GM21529 (cell line): ENCODE data around the gene ELP4.

Experiments
- ATAC-seq: cut with Tn5 transposase; IDR thresholded peaks from one replicate; pipeline ENCODE4 v1.9.1; 2021; ENCODE audit not compliant: unreplicated experiment

Gene ELP4

DNA sequence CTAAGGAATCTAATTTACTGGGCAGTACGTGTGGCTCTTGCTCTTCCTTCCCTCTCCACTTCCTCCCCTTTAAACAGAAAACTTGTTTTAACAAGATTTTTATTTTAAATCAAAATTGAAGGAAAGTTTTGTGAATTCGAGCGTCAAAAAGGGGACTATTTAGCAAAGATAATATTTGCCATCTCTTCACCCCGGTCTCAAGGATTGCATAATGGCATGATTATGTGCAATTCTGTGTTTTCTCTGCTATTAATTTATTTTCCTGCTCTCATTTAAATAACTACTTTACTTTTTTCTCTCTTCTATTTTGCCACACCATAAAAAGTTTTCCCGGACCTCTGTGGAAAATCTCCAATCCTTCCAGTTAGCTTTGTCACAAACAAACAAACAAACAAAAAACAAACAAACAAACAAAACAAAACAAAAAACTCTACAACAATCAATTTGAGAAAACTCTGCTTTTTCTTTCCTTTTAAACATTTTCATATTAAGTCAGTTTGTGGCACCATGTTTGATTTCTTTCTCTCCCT is 311.7 kb downstream of the ELP4 start:
- ATAC-seq: no peak

DNA sequence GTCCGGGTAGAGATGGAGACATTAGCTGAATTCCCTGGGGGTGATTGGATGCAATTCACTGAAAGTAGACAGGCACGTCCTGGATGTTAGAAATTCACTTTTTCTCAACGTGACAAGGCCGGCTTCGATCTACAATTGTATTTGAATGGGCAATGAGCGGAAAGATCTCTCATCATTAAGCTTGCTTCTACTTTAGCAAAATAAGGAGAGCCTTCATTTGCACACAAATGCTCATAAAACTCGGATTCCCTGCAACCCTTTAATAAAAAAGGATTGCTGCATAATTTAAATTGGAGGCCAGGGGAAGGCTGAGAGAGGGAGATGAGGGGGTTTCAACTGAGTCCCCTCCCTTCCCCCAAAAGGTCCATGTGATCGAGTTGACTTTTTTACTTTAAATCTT is 312.2 kb downstream of the ELP4 start:
- ATAC-seq: no peak

DNA sequence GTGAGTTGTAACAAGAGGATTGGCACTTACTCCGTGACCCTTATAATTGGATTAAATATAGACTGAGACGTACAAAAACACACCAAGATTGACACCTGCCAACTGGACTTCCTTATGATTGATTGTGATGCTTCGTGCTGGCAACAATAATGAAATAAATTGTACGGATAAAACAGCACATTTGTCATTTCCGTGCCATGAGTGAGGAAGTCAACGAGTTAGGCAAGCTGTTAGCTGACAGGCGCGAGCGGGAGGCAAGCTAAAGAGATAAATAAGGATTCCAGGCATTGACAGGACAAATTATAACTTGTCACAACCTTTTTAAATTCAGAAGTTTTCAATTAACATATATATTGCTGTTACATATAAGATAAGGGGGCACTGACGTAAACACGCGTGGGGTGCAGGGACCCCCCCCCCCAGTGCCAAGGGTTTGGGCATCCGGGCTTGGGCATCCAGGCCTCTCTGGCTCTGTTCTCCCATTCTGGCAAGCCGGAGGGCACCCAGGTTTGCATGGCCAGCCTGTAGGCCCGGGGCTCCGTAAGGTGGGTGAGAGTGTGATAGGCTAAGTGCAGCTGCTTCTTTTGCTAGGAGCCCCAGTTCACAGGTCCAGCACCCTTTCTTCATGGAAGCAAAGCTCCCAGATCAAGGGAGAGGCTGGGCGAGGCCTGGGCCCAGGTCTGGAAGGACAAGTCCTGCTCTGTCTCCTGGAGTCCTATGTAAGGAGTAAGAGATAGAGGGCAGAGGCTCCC is 312.8 kb downstream of the ELP4 start:
- no peak for ATAC-seq

DNA sequence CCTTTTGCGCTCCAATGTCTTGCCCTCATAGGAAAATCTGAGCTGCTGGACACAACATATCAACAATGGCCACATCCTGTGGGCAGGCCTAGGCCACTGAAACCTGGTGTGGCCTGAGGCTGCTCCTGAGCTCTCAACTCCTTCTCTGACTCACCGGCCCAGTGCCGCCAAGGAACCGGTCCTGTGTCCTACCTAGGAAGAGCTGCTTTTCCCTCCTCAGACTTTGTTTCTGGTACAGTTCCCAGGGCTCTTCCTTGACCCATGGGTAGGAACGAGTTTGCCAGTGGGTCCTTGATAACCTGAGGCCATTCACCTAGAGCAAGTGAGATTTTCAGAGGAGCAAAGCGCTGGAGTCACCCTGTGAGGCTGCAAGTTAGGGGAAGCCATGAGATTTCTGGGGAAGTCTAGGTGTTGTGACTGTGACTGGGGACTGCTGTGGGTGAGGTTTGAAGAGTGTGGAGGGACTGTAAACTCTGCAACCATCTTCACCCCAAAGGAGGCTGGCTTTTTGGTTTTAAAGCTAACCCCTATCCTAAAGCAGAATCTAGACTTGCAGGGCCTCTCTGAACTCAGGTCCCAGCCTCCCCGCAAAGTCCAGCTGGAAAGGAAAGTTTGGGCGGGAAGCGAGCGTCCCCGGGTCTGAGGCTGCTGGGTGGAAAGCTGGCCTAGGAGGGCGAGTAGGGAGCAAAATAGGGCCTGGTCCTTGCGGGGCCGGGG is 313.5 kb downstream of the ELP4 start:
- no peak for ATAC-seq

DNA sequence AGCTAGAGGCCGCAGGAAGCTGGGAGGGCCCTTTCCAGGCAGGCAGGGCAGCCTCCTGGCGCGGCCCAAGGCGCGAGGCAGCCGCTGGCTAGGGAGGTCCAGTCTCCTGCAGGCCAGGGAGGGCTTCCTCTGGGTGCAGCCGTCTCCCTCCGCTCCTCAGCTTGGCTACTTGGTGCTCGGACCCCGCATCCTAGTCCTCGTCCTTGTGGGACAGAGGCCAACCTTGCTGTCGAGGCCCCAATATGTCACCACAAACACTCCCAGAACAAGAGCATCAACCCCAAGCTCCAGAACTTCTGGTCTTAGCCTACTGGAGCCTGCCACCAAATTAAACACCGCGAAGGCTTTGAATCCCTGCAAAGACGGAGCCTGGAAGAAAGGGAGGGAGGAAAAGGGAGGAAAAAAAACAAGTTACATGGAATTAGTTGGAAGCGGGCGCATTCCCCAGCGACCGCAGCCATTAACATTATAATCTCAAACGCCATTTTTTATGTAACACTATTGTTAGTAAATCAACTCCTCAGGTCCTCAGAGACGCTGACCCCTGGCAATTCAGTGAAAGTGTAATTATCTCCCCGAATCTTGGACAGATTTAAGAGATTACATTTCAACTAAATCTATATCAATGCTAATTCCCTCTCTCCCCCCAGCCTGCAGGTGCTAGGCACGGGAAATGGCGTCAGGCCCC is 314.2 kb downstream of the ELP4 start:
- no peak for ATAC-seq

DNA sequence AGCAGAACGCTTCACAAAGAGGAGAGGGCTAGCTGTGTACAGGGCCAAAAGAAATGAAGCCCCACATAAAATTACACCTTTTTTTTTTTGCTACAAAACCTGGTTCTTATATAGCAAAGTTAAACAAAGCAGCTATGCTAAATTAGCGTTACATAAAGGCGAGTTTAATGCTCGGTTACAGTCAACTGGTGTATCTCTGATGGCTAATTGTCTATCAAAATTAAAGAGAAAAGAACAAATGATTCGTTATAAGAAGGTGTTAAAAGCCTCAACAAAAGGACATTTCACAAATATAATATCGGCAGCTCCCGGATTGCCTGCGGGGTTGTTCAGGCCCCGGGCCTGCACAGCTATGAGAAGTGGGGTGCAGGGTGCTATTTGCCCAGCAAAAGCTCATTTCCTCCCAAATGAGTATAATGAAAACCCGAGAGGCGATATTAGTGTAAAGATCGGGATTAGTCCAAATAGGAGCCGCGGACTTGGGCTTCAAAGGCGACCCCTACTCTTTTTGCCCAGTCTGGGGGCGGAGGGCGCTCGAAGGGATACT is 314.8 kb downstream of the ELP4 start:
- ATAC-seq: no peak

DNA sequence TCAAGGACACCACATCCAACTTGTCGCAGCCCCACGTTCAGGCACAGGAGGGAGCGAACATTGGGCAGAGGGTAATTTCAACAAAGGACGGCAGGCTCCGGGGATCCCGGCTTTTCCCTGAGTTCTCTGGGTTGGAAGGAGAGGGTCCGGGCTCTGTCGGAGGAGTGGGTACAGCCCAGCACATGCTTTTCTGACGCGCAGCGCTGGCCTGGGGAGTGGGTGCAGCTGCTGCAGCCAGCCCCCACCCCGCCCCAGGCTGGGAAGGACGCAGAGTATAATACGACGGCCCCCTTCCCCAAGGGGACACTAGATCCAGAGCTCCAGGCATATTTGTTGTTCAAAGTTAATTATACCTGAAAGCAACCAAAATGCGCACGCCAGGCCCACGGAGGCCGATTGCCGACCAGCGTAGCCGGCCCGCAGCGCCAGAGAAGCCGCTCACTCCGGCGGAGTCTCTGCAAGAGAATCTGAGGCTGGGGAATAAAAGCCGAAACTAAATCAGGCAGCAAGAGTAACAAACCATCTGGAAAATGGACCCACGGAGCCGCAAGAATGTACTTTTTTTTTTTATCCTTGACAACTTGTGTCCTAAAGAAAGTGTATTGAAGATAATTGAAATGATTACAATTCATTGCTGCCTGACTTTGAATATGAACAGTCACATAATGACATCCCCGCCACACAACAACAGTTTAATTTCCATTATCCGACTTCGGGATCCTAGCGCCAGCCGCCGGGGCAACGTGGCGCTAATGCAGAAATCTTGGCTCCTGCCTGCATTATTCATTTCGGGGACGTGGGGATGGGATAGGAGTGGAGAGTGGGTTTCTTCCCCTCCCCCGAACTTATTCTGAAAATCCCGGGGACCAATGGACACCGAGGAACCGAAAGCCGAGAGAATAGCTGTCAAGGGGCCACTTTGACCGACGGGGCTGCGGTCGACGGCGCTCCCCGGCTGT is 315.6 kb downstream of the ELP4 start:
- no peak for ATAC-seq

DNA sequence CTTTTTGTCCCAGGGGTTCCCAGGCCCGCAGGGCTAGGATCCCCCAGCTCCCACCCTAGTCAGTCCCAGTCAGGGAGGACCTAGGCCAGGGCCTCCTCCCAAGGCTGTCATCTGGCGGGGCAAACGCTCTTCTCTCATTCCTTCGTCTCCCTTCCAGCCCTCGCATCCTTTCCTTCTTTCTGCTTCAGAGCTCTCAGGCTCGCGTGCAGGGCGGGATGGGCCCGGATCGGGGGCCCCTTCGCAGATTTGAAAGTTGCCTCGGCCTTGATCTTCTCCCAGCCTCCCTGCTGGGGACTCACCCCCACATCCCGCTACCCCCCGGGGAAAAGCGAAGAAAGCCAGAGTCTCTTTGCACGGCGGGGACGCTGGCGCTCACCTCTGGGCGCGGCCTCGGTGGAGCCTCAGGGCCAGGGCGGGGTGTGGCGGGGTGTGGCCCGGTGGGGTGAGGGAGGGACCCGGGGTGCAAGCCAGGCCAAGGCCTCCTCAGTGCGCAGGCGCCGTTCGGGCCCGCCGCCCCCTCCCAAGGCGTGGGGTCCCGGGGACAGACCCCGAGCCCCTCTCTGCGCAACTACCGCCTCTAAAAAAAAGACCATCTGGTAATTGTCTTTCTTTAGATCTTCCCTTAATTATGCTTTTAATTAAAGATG is 316.4 kb downstream of the ELP4 start:
- no peak for ATAC-seq

DNA sequence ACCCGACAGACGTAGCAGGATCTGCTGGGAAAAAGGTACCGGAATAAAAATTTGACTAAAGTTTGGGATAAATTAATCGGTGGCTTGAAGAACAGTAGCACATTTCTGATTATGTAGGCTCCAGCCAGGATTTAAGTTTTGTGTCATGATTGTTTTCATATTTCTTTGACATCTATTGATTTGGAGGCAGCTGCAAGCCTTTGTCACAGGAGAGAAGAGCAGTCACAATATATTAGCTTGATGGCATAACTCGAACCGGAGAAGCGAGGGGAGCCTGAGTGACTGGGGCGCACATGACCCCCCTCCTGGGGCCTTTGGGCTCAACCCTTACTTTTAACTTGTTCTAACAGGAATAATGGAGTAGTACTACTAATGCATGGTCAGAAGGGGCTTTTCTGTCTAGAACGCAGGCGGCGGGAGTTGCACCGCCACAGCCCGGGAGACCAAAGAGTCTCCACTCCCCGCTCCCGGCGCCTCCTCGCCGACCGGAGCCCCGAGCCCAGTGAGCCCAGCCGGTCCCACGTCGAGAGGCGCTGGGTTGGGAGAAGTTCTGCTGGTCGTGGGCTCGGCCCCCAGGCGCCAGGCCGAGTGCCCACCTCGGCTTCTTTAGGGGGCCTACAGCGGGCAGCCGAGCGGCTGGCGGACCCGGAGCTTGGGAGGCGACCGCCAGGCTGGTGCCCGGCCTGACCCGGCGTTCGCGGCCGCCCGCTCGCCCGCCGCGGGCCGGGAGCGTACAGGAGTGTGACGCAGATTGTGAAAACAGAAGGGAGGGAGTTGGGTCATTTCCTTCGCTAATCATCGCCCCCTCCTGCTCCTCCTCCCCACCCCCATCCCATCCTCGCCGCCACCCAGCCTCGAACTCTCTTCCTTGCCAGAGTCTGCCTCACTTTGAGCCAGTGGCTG is 317.2 kb downstream of the ELP4 start:
- ATAC-seq: no peak

DNA sequence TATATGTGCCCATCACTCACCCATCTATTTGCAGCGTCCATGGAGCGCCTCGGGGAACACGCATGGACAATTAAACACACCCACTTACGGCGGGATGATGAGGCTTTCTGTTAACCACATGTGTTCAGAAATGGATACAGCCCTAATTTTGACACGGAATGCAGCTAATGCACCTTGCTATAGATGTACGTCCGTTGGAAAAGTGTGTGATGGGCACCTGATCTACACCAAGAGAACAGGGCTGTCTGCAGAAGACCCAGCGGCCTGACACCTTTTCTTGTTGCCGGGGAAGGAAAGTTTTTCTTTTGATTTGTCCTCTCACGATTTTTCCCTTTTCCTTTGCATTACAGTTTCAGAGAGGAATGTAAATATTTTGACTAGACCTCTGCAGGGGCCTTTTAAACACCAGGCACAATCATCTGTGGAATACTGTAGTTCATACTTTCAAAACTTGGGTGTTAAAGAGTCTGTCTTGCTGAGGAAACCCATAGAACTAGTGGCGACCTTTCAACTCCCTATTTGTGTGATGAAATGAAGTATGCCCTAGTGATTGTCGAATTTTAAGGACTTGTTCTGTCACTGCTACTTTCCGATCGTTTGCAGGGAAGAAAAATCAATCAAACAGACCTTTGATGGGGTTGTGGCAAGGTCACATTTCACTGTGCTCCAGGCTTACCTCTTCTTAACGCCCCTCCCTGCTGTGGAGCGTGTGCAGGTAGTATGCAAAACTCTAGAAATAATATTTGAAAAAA is 318.1 kb downstream of the ELP4 start:
- ATAC-seq: no peak

DNA sequence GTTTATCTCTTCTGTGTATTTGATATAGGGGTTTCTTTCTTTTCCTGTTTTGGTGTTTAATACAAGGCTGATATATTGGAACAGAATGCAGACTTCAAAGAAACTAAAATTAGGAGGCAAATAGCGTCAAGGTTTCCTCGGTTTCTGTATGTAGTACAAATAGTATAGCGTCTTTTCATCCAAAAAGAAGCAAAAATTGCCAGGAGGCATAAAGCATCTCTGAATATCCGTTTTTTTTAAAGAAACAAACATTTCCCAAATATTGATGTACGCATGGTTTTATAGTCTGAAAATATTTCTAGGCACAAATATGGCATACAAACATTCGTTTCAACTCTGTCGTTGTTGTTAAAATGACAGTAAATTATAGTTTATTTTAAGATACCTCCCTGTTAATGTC is 318.6 kb downstream of the ELP4 start:
- no peak for ATAC-seq

DNA sequence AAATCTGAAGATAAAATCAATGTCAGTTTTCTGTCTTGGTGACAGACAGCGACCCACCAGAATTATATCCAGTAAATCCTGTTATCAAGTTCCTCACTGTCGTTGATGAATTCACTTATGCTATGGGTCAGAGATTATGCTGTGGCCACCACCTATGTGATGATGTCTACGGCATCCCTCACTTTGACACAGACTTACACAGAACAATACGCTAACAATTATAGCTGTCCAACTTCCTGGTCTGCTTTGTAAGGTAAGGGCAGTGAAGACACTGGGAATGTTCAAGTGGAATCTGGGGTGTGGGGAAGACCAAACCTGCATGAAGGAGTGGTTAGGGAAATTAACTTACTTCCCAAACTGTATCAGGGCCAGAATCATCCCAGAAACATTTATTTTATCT is 320.8 kb downstream of the ELP4 start:
- no peak for ATAC-seq

DNA sequence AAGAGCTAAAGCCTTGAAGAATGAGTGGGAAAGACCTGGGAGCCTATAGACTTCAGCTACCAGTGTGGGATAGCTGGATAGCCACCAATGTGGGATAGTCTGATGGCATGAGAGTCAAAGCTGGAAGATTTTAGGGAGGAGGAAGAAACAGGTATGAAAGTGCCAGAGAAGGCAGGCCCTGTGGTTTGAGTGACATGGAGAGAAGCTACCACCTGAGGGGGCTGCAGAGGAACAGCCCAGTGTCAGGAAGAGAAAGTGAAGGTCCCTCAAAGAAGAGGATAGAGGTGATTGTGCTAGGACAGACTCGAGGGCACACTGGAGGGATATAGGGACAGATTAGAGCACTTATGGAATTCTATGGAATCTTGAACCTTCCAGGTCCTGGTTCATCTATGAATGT is 324.7 kb downstream of the ELP4 start:
- no peak for ATAC-seq
